ENCODE measurements around the gene HES4. TPM values are rescaled to one million over a fixed set of nuclear protein-coding genes. Genes with fewer than 3 reads are reported as not detected.

HES4 gene
- polyA plus RNA-seq, 1 donor (not counting 4 experiments of a cell fraction or from before 2014, with no cell fraction given) = 3.0 TPM

DNA sequence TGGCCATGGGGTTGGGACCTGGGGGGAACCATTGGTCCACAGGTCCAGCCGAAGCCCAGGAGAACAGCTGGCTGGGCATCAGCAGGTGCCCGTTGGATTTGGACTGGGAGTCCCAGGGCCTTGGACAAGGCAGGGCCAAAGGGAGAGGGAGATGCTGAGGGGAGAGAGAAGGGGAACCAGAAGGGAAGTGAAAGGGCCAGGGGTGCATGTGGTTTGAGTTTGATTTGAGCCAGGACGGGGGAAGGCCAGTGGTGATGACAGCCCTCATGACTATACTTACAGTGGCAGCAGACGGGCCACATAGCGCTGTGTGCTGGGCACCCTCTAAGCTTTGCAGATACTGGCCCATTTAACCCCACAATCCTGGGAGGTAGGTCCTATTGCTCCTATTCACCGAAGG is 38.8 kb upstream of the HES4 start:
- Histone ChIP-seq H3K9me3 (ENCODE audit: control insufficient read depth, low read depth, low read length) (no peaks in the 10 kb centered on the region), H3K4me1 (ENCODE audit: control insufficient read depth, extremely low read depth, insufficient read depth, low read length) (peaks cover 14% of the 10 kb centered on the region), H3K4me2 (ENCODE audit: control insufficient read depth, extremely low read depth, insufficient read depth, low read depth, low read length) (no peak overlapping the region), H3K36me3 (ENCODE audit: control insufficient read depth in 2 of 2, extremely low read depth in 1 of 2, insufficient read depth in 2 of 2, low read length in 2 of 2) (peaks cover 36 to 56% of the 10 kb centered on the region in 2 experiments), H3K9me1 (ENCODE audit: control insufficient read depth, extremely low read depth, insufficient read depth, low read length) (peaks cover 8% of the 10 kb centered on the region), H3K27ac (ENCODE audit: control insufficient read depth, insufficient read depth, low read length) (no peak overlapping the region), H3K79me2 (ENCODE audit: control insufficient read depth, insufficient read depth, low read length) (peaks cover 61% of the 10 kb centered on the region), H3K27me3 (ENCODE audit: control insufficient read depth, extremely low read depth, insufficient read depth, low read length) (no peaks in the 10 kb centered on the region), H3K4me3 (ENCODE audit: control insufficient read depth in 2 of 3, extremely low read depth in 1 of 3, insufficient read depth in 2 of 3, low read depth in 1 of 3, low read length in 3 of 3) (no peak overlapping the region), H2AFZ (ENCODE audit: control insufficient read depth, low read length) (no peak overlapping the region), H4K20me1 (ENCODE audit: control insufficient read depth, extremely low read depth, insufficient read depth, low read length) (peaks cover 68% of the 10 kb centered on the region), H3K9ac (ENCODE audit: control insufficient read depth, extremely low read depth, insufficient read depth, low read length) (no peak overlapping the region)
- FAIRE-seq (no peak), DNase-seq (ENCODE audit: low read depth, low spot score) (no peak)
- TF ChIP-seq EZH2 (IDR thresholded peaks at IDR 0.05; ENCODE audit: low read length) = no peak
- no peak for TF ChIP-seq CTCF (optimal IDR thresholded peaks at IDR 0.05 in 1 of 3, IDR thresholded peaks at IDR 0.05 in 1 of 3, conservative IDR thresholded peaks at IDR 0.05 in 1 of 3; ENCODE audit: extremely low read depth in 1 of 3, insufficient read depth in 2 of 3, low read length in 3 of 3)
- dilution Hi-C loops (cut with MboI; ENCODE audit: extremely low pct_ligation_motif_present, low sequenced_read_pairs) = no loop called here

GRCh38 chr1:1037366-1038327 is 37.8 kb upstream of the HES4 start:
- FAIRE-seq = no peak
- Histone ChIP-seq H3K36me3 (ENCODE audit: control insufficient read depth in 2 of 2, extremely low read depth in 1 of 2, insufficient read depth in 2 of 2, low read length in 2 of 2) (peaks cover 32 to 51% of the 10 kb centered on the region in 2 experiments), H3K9me3 (ENCODE audit: control insufficient read depth, low read depth, low read length) (no peaks in the 10 kb centered on the region), H3K27me3 (ENCODE audit: control insufficient read depth, extremely low read depth, insufficient read depth, low read length) (no peaks in the 10 kb centered on the region), H4K20me1 (ENCODE audit: control insufficient read depth, extremely low read depth, insufficient read depth, low read length) (peaks cover 60% of the 10 kb centered on the region), H2AFZ (ENCODE audit: control insufficient read depth, low read length) (no peak overlapping the region), H3K4me2 (ENCODE audit: control insufficient read depth, extremely low read depth, insufficient read depth, low read depth, low read length) (no peak overlapping the region), H3K27ac (ENCODE audit: control insufficient read depth, insufficient read depth, low read length) (no peak overlapping the region), H3K9me1 (ENCODE audit: control insufficient read depth, extremely low read depth, insufficient read depth, low read length) (peaks cover 8% of the 10 kb centered on the region), H3K4me1 (ENCODE audit: control insufficient read depth, extremely low read depth, insufficient read depth, low read length) (peaks cover 14% of the 10 kb centered on the region), H3K79me2 (ENCODE audit: control insufficient read depth, insufficient read depth, low read length) (peaks cover 52% of the 10 kb centered on the region), H3K4me3 (ENCODE audit: control insufficient read depth in 2 of 3, extremely low read depth in 1 of 3, insufficient read depth in 2 of 3, low read depth in 1 of 3, low read length in 3 of 3) (no peak overlapping the region), H3K9ac (ENCODE audit: control insufficient read depth, extremely low read depth, insufficient read depth, low read length) (no peak overlapping the region)
- TF ChIP-seq CTCF (optimal IDR thresholded peaks at IDR 0.05 in 1 of 3, IDR thresholded peaks at IDR 0.05 in 1 of 3, conservative IDR thresholded peaks at IDR 0.05 in 1 of 3; ENCODE audit: extremely low read depth in 1 of 3, insufficient read depth in 2 of 3, low read length in 3 of 3) (no peak), EZH2 (IDR thresholded peaks at IDR 0.05; ENCODE audit: low read length) (no peak)
- dilution Hi-C loops (cut with MboI; ENCODE audit: extremely low pct_ligation_motif_present, low sequenced_read_pairs) = no loop called here
- no peak for DNase-seq (ENCODE audit: low read depth, low spot score)
